Central memory CD4-positive, alpha-beta T cell (primary cell): Measurements from ENCODE around the gene PPP2R1A.
"Not testable (repeated sequence)": the region's sequence is repeated elsewhere in the genome, so short reads cannot be mapped to it uniquely, and the experiment has no call there.

Experiments used
- DNase-seq: peaks from one replicate; pipeline ENCODE4 v3.0.0; 2022

The PPP2R1A gene

DNA sequence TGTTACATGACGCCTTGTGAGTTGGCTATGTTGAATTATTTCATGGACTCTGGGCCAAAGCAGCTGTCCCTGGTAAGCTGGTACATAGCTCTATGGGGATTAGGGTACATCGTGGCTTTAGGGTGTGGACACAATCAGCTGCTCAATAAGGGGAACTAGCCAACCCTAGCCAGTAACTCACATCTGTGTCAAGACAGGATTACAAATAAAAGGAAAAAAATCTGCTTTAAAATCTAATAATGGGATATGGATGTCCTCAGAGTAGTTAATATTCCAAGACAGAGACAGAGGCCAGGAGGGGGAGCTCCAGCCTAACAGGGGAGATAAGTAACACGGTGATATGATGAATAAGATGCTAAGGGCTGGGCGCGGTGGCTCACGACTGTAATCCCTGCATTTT, 58.4 kb downstream of the PPP2R1A start:
- peak; percentile 43 for DNase-seq

DNA sequence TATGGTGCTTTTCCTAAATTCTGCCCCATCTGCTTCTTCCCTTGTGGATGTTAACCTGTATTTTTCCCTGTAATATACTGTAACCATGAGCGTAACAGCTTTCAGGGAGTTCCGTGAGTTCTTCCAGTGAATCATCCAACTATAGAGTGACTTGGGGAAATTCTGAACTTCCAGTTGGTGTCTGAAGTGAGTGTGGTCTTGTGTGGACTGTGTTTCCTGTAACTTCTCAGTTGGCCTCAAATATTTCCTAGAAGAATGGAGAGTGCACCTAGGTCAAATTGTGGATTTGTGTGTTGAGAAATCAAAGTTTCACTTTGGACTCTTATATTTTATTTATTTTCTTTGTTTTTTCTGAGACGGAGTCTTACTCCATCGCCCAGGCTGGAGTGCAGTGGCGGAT, 68.6 kb downstream of the PPP2R1A start:
- DNase-seq = no peak

DNA sequence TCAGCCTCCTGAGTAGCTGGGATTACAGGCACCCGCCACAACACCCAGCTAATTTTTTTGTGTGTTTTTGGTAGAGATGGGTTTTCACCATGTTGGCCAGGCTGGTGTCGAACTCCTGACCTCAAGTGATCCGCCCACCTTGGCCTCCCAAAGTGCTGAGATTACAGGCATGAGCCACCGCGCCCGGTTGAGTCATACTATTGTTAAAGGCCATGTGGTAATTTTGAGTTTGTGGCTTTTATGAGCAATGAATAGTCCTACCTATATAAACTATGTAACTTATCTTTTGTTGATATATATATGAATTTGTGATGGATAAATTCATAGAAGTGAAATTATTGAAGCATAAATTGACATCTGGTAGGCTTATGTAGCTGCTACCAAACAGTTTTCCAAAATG, 75.7 kb downstream of the PPP2R1A start:
- DNase-seq = not testable (repeated sequence)

DNA sequence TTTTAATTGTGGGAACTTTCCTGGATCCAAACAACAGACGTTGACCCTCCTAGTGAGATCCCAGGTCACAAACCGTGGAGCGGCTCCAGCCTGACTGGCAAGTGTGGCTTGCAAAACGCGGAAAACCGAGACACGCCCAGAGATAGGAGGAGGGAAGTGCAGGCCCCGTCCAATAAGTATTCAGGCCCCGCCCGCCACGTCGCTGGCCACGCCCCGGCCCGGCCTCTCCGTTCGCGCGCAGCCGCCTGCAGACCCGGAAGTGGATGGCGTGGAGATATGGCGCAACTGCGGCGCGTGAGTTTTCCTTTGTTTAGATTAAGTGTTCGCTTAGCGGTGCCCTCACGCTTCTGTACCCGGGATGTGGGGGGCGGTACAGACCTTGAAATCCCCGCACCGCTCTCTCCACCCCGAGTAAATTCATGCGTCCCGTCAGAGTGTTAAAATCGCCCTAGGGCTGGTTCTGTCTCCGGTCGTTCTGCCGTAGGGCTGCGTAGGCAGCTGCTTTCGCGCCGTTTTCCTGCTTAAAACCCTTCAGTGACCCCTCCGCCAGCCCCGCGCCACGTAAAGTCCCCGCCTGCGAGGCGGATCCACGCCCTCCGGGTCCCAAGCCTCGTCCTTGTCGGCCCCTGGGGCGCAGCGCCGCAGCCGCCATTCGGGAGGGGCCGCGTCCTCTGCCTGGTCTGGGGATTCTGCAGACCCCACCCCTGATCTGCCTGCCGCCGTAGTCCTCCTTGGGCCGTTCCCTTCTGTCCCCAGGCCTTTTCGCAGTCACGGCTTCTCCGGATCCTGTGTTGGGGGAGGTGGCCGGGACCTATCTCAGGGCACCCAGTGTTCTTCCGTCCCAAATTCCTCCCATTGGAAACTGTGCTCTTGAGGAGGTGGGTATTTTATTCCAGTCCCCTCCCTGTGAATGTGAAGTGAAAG, 79.7 kb downstream of the PPP2R1A start, which contains the start of gene ZNF766:
Gene ZNF766, plus strand, starts transcription at position 250 of the 924 bp plus-strand sequence. Its CDS starts 27 bp downstream, at position 277.
- DNase-seq = peak; percentile 94

DNA sequence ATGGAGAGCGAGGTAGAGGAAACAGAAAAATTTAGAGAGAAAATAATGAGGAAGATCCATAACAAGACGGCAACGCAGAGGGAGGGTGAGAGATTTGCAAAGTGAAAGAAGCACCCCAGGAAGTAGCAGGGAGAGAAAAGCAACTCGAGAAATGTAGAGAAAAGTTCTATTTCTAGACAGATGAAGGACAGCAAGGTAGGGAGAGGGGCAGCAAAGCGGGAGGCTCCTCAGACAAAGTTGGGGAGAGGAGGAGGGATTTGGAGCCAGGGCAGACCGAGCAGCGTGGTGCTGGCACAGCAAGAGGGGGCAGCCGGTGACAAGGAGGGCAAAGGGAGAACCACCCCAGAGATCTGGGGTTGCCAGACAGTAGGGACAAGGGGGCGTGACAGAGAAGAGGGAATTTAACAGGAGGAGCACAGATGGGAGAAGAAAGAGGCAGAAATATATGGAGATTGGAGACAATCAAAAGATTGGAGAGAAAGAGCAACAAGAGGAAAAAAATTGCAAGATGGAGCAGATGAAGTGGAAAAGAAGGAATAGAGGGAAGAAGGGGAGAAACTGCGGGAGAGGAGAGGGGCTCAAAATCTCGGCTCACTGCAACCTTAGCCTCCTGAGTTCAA, 80.5 kb downstream of the PPP2R1A start:
- no peak for DNase-seq

DNA sequence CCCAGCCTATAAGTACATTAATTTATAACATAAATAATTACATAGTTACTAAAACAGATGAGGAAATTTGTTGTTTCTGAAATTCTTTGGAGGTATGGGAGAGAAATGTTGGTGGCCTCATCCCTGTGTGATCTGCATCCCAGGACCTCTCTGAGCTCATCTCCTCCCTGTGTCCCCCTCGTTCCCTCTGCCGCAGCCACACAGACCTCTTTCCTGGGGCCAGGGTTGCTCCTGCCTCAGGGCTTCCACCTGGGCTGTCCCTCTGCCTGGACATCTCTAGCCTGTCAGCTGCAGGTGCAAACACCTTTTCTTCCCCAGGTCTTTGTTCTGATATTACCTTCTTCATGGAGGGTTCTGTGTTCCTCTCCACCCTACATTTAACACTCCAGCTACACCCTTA, 83.4 kb downstream of the PPP2R1A start:
- no peak for DNase-seq

DNA sequence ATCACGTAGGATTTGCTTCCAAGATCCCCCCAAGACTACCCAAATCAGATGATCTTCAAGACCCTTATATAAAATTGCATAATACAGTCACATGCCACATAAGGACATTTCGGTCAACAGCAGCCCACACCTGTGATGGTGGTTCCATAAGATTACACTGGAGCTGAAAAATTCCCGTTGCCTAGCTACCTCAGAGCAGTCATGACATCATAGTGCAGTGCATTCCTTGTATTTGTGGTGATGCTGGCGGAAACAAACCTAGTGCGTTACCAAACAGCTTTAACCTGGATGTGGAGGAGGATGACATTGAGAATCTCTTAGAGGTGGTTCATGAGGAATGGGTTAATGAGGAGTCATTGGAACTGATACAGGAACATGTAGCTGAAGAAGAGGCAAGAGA, 84.3 kb downstream of the PPP2R1A start:
- DNase-seq = no peak

DNA sequence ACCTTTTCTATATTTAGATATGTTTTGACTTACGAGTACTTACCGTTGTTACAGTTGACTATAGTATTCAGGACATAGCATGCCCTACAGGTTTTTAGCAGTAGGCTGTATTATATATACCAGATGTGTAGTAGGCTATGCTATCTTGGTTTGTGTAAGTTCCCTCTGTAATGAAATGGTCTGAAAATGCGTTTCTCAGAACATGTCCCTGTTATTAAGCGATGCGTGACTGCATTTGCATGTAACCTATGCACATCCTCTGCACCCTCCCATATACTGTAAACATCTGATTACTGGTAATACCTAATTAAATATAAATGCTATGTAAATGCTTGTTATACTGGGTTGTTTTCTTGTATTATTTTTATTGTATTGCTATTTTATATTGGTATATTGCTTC, 86.1 kb downstream of the PPP2R1A start:
- no peak for DNase-seq

DNA sequence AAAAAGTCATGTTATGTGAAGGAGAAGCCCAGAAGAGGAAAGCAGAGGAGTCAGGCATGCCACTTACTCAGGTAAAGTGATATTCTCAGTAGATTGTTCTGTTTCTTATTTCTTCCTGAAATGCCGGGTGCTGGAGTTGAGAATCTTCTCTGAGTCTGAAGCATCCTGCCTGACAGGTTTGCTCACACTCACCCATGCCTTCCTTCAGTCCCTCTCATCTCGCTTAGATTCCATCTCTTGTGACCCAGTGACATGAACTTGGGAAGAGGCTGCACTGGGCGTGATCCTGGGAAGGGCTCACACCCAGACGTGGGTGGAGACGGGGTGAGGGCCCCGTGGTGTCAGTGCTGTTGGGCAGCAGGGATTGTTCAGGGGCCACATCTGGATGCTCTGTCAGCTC, 87.6 kb downstream of the PPP2R1A start:
- no peak for DNase-seq
